Urothelium cell line (cell line): ENCODE results near the gene TUBB6.
A peak's percentile ranks its signal among the peaks of the same experiment; 100 is the strongest.

Experiments
- DNase-seq: peaks from one replicate; pipeline ENCODE4 v3.0.0; 2011; ENCODE audit warnings: low spot score, mixed read lengths
- FAIRE-seq: peaks from 2 replicates; lab custom pipeline; 2011; peaks lifted over from hg19 to GRCh38; lab: Jason Lieb, UNC

The TUBB6 gene

GRCh38 chr18:12290086-12290485, 18.0 kb upstream of the TUBB6 start:
- DNase-seq (no peak), FAIRE-seq (peak; percentile 71)

DNA sequence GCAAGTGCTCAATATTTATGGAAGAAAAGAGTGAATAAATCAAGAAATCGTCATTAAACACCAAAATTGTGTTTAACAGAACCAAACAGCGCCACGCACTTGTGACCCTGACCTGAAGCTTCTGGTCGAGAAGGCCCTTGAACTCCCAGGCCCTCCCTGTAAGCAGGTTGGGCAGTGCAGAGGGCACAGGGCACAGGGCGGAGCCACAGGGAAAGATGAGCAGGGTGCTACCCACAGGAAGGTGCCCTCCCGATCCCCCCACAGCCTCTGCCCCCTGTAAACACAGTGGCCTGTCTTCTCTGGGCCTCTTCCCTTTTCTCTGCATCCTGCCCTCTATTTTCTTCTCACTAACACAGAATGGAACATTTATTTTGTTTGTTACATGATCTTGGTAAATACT, 16.9 kb upstream of the TUBB6 start:
- no peak for FAIRE-seq

DNA sequence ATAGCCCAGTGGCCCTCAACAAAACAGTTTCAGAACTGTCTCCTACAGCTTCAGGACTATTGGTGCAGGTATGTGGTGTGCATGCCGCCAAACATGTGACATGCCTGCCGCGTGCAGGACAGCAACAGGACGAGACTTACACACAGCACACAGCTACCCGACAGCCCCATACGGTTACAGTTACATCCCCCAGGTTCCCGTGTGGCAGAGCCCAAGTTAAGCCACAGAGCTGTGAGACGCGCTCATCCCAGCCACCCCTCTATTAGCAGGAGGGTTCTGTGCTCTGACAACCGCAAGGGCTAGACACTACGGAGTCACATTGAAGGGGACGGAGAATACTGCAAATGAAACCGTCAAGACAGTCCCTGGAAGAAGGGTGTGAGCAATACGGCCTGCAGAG, 16.4 kb upstream of the TUBB6 start:
- DNase-seq (no peak), FAIRE-seq (peak; percentile 94)

More for the DNA sequence above, 16.9 kb upstream of the TUBB6 start:
- no peak for DNase-seq

DNA sequence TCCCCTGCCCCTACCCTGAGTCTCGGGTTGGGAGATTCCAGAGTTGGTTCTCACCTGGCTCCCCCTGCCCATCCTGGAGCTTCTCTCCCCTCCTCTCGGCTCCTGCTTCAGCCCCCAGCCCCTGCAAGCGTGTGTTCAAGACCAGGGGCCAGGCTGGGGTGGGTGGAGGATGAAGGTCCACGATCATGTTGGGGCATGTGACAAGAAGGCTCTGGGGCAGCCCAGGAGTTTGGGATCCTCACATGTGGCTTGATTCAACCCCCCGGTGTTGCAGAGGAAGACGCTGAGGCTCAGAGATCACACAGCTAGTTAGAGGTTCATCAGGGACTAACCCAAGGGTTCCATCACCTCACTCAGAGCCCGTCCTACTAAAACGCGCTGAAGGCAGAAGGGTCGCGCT, 14.2 kb upstream of the TUBB6 start:
- no peak for FAIRE-seq

GRCh38 chr18:12295389-12296086, 12.5 kb upstream of the TUBB6 start:
- FAIRE-seq (peak; percentile 30), DNase-seq (peak; percentile 47)

More for the DNA sequence above, 14.2 kb upstream of the TUBB6 start:
- DNase-seq: no peak

GRCh38 chr18:12296087-12296403, 12.0 kb upstream of the TUBB6 start:
- DNase-seq (peak; percentile 81), FAIRE-seq (peak; percentile 32)

- no peak for DNase-seq
- no peak for FAIRE-seq
These were observed 11.6 kb upstream of the TUBB6 start for GRCh38 chr18:12296457-12296856.

DNA sequence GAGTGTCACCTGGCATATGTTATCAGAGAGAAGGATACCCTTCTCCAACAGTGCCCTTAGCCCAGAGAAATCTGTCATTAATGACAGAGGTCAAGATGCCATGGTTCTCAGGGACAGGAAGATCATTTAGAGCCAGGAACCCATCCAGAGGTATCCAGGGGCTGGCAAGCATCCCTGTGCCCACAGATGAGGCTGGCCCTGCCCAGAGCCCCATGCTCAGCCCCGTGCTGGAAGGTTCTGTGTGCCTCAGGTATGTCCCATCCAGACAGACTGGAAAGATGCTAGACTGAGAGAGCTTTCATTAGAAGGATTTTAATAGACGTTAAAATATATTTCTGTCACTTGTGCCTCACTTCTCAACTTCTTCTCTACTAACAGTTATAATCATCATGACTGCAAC, 8.2 kb upstream of the TUBB6 start:
- DNase-seq (no peak), FAIRE-seq (no peak)

- DNase-seq (no peak), FAIRE-seq (no peak)
These were observed 6.6 kb upstream of the TUBB6 start for GRCh38 chr18:12301263-12302005.

DNA sequence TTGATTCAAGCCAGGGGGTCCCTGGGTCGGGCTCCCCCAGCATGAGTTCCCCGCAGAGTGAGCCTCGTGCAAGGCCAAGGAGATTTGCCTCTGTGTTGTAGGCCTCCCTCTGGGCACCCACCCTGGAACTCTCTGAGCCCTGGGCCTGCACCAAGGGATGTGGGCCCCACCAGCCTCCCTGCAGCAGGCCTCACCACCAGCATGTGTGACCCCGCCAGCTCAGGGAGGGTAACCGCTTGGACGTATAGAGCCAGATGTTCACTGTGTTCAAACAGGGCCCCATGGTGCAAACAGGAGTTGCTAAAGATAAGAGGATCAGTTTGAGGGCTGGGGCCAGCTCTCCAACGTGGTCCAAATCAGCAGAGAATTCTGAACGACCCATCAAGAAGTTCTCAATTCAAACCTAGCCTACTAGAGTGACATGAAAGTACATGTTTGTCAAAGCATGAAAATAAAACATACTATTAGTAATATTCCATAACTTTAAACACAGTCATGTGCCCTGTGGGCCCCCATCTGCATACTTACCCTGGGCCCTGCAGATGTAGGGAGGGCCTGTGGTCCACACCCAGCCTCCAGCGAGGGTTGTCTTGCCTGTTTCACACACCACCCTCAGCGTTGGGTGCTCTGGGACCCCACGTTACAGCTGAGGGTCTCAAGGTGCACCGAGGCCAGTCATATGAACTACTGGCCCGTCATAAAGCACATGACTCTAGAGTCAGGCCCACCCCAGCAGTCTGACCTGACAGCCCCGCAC, 5.5 kb upstream of the TUBB6 start:
- DNase-seq: no peak
- FAIRE-seq: no peak

DNA sequence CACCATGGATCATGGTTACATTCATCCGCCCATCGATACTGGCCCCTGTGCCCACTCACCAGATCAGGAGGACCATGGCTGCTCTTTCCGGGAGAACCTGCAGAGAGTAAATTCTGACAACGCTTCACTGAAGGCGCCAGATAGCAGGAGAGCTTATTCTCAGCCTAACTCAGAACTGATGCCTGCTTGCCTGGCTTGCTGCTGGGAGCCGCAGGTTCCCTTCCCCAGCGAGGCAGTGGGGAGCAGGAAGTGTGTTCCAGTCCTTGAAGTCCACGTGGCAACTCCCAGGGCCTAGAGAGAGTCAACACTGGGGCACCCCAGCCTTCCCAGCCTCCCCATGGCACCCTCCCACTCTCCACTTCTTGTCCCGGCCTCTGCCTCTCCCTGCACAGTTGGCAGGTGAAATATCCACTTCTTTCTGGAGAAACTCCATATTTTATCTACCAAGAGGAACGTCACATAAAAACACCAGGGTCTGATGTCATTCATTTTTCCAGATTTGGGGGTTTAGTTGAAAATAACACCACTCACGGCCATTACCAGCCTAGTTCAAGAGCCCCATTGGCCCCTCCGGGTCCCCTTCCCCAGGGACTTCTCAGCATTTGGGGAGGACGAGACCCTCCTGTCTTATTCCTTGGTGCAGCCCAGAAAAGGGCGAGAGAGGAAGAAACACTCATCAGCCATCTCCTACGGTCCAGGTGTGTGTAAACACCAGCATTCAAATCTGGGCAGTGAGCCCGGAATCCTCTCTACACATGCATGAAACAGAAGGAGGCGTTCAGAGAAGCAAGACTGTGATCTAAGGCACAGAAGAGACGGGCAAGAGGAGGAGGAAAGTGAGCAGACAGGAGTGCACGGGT, 3.5 kb upstream of the TUBB6 start:
- FAIRE-seq: peak; percentile 79

DNA sequence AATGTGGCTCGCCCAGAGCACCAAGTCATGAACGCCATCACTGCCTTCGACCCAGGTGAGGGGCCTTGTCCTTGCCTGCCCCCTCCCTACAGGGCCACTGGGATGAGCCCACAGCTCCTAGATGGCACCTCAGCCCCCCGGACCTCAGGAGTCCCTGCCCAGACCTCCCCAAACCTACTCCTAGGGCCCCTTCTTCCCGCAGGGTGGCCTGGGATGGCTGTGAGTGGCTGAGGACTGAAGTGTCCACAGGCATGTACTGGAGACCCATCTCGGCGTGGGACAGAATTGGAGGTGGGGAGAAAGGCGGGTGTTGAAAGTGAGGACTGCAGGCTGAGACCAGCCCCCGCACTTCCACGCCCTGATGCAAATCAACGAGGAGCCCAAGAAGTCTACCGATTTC, 2.8 kb upstream of the TUBB6 start:
- FAIRE-seq: no peak
- DNase-seq: no peak

More for the DNA sequence above, 3.5 kb upstream of the TUBB6 start:
- DNase-seq: peak; percentile 75

DNA sequence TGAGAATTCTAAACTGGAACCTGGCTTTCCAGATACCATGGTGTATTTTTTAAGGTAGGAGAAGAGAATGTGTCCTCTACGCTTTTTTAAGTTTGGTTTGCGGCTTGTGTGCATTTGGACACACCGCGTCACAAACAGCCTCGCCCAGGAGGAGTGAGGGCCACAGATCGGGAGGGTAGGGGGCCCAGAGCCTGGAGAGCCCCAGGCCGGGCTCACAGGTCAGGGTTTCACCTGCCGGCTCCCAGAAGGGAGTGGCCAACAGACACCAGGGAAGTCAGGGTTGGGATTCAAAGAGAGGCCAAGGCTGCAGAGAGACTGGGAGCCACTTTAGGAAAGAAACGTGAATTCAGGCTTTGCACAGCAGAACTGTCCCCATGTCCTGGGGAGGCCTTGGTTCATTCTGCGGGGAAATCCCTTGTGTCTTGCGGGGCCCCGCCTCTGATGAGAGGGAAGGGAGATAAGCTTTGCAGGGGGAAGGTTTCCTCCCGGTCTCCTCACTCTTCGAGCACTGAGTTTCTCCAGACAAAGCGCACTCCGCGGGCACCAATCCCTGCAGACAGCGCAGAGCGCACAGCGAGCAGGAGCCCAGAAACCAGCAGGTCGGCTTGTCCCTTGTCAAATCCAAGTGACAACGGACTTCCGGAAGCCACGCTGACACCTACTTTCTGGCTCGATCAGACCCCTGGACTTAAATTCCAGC, 2.0 kb upstream of the TUBB6 start:
- DNase-seq (no peak), FAIRE-seq (no peak)

DNA sequence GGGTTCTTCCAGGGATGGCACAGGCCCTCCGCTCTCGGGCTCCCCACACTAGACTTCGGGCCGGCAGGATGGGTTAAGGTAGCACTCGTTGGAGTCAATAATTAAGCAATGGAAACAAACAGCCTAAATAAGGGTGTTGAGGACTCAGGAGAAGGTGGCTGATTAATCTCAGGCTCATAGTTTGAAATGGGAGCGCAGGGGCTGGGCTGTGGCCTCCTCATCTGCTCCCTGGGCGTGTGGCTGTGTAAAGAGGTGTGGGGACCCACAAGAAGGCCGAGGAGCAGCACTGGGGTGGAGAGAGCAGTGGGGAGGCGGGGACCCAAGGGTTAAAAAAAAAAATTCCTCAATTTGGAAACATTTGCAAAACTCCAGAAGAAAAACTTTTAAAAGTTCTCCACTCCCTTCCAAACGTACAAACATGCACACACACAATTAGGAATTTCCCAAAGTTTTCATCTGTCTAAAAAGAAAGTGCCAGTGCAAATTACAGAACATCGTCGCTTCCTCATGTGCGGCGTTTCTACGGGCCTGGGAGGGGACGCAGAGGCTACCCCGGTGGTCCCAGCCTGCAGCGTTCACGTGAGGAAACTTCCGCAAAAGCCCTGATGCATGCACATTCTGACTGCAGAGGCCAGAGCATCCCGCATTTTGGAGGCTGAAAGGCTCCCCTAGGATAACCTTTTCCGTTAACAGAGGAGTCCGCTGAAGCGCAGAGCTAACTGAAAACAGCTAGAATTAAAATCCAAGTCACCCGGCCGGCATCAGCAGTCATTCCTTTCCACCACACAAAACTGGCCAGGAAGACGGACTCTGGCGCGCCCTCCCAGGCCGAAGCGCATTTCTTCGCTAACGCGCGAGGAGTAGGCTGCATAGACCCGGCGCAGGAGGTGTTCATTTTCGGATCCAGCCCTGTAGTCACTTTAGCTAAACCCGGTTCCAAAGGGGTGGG, 1.0 kb upstream of the TUBB6 start:
- no peak for FAIRE-seq
- peak; percentile 76 for DNase-seq

DNA sequence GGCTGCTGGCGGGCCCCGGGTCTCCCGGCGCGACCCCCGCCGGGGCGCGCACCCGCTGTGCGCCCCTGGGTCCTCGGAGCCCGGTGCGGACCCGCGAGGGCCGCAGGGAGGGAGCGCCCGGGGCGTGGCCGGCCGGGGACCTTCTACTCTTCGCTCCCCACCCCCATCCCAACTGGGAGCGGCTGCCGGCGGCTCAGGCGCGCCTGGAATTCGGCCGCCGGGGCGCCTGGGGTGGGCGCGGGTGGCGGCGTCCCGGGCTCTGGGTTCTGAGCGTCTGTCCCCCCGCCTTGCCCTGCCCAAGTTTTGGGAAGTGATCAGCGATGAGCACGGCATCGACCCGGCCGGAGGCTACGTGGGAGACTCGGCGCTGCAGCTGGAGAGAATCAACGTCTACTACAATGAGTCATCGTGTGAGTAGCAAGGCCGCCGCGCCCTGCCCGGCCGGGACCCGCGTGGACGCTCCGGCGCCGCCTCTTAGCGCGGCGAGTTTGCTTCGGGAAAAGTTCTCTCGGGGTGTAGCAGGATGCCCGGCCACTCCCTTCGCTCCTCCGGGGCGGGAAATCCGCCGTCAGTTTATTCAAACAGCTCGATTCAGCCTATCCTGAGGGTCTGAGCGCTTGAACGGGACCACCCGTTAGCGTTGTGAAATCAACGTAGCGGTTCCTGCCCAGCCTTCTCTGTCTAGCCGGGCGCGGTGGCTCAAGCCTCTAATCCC, 502 bp downstream of the TUBB6 start:
- DNase-seq (peak; percentile 90), FAIRE-seq (peak; percentile 92)

- peak; percentile 67 for FAIRE-seq
- DNase-seq: no peak
These were observed 1.7 kb downstream of the TUBB6 start for GRCh38 chr18:12309683-12310198.

- no peak for FAIRE-seq
- no peak for DNase-seq
These were observed 2.7 kb downstream of the TUBB6 start for GRCh38 chr18:12310762-12311161.

DNA sequence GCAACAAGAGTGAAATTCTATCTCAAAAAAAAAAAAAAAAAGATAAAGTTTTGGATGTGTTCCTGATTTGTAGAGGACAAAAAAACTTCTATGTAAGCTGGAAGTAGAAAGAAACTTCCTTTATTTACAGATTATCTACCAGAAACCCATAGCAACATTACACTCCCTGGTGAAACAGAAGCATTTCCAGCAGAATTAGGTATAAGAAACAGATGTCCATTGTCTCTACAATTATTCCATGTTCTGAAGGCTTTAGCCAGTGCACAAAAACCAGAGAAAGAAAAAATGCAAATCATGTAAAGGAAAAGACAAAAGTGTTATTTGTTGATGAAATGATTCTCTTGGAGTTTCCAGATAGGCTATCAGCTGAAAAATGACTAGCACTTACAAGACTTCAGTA, 4.9 kb downstream of the TUBB6 start:
- no peak for FAIRE-seq
- DNase-seq: no peak
